ENCODE data around the gene SLC45A1.

The SLC45A1 gene

GRCh38 chr1:8303876-8304275 is 14.0 kb upstream of the SLC45A1 start:
- no peak for TF ChIP-seq CTCF (IDR thresholded peaks at IDR 0.05; ENCODE audit: low read depth, low read length)
- no peak for DNase-seq (ENCODE audit: low read depth, low spot score)
- in situ Hi-C loops (cut with HindIII; ENCODE audit: low sequenced_read_pairs) = loop anchor here (25.0 kb wide), 1 partner anchor 292 kb away; no protein-coding TSS in a partner anchor
- no peak overlapping the region for H3K4me3 ChIP-seq (ENCODE audit: low read depth, low read length)

GRCh38 chr1:8307628-8308027 is 10.3 kb upstream of the SLC45A1 start:
- in situ Hi-C loops (cut with HindIII; ENCODE audit: low sequenced_read_pairs) = loop anchor here (25.0 kb wide), 1 partner anchor 295 kb away; no protein-coding TSS in a partner anchor
- no peak for TF ChIP-seq CTCF (IDR thresholded peaks at IDR 0.05; ENCODE audit: low read depth, low read length)
- DNase-seq (ENCODE audit: low read depth, low spot score) = no peak
- H3K4me3 ChIP-seq (ENCODE audit: low read depth, low read length) = no peak overlapping the region

- in situ Hi-C loops (cut with HindIII; ENCODE audit: low sequenced_read_pairs) = loop anchor here (25.0 kb wide), 1 partner anchor 299 kb away; no protein-coding TSS in a partner anchor
- no peak for DNase-seq (ENCODE audit: low read depth, low spot score)
- TF ChIP-seq CTCF (IDR thresholded peaks at IDR 0.05; ENCODE audit: low read depth, low read length) = no peak
- H3K4me3 ChIP-seq (ENCODE audit: low read depth, low read length) = no peak overlapping the region
These were observed 6.7 kb upstream of the SLC45A1 start for GRCh38 chr1:8311068-8311718.

- no peak for DNase-seq (ENCODE audit: low read depth, low spot score)
- H3K4me3 ChIP-seq (ENCODE audit: low read depth, low read length) = no peak overlapping the region
- in situ Hi-C loops (cut with HindIII; ENCODE audit: low sequenced_read_pairs) = loop anchor here (25.0 kb wide), 1 partner anchor 300 kb away; no protein-coding TSS in a partner anchor
- no peak for TF ChIP-seq CTCF (IDR thresholded peaks at IDR 0.05; ENCODE audit: low read depth, low read length)
These were observed 5.4 kb upstream of the SLC45A1 start for GRCh38 chr1:8312235-8313218.

GRCh38 chr1:8313231-8313630 is 4.7 kb upstream of the SLC45A1 start:
- no peak for DNase-seq (ENCODE audit: low read depth, low spot score)
- in situ Hi-C loops (cut with HindIII; ENCODE audit: low sequenced_read_pairs) = loop anchor here (25.0 kb wide), 1 partner anchor 301 kb away; no protein-coding TSS in a partner anchor
- H3K4me3 ChIP-seq (ENCODE audit: low read depth, low read length) = no peak overlapping the region
- TF ChIP-seq CTCF (IDR thresholded peaks at IDR 0.05; ENCODE audit: low read depth, low read length) = no peak
